ENCODE results near the gene LRRC66.

LRRC66 gene

DNA sequence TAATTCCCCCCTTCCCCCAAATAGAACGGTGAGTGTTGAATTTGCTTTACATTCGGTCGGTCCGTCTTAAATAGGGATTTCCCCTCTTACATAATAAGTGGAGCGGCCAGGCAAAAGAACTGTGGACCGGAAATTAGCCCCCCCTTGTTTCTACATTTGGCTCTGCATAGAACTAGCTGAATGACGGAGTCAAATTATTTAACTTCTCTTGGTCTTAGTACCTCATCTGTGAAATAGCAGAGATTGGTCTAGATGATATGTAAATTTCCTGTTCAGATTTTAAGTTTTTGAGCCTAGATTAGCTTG lies 32.3 kb upstream of the LRRC66 start:
- H3K27ac ChIP-seq (ENCODE audit: low read depth, low read length), result peak overlapping the region; percentile 14; the same call in 1 of the 2 replicates

DNA sequence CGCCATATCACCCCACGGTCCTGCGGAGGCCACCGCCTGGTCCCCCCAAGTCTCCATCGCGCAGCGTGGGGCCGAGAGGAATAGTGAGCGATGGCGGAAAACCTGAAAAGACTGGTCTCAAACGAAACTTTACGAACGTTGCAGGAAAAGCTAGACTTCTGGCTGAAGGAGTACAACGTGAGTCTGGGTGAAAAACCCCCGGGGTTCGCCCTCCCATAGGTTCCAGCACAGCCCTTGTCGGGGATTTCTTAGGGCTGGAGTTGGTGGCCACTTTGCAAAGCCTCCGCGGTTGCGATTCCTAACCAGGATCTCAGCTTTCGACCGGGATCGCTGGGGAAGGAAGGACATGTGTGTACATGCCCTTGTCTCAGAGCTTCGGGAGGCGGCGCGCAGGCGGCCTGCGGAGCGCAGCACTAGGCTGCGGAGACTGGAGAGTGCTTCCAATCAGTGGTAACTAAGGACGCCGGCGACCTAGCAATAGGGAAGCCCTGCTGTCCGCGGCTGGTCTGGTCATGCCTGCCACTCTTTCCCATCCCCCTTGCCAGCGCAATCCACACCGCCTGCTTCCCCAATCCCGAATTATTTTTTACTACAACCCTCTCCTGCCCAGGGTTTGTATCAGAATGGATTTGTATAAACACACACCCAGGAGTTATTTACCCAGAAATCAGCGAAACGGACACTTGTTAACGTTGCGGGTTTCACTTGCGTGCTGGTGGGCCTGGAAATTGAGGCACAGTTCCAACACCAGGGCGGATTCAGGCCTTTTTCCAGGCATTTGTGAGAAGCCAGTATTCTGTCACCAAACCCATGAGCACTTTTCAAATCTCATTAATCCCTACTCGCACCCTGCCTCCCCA lies 31.7 kb upstream of the LRRC66 start:
- no peaks in the 10 kb centered on the region for H4K20me1 ChIP-seq (ENCODE audit: low read depth, low read length)
- peak overlapping the region; percentile 51 for H3K4me2 ChIP-seq (ENCODE audit: low read depth, low read length, poor library complexity, severe bottlenecking)
- no peak overlapping the region for H3K27ac ChIP-seq (ENCODE audit: low read depth, low read length)
- peaks cover 7% of the 10 kb centered on the region; the same call in 1 of the 2 replicates for H3F3A ChIP-seq (ENCODE audit: insufficient read depth)
- peak overlapping the region; percentile 4 for H2AFZ ChIP-seq (ENCODE audit: low read depth, low read length, severe bottlenecking)
- no peaks in the 10 kb centered on the region for H3K9me3 ChIP-seq (ENCODE audit: insufficient read depth, low read length)
- no peaks in the 10 kb centered on the region for H3K9me2 ChIP-seq (replicated peaks; ENCODE audit: insufficient read depth, low read length)
- peak overlapping the region; percentile 16 for H3K4me3 ChIP-seq (ENCODE audit: insufficient read depth, low read length, poor library complexity, severe bottlenecking)
- no peaks in the 10 kb centered on the region for H3K36me3 ChIP-seq (ENCODE audit: low read length)
- H3K9ac ChIP-seq (ENCODE audit: low read length), result peak overlapping the region; percentile 18; the same call in 1 of the 2 replicates
- no peaks in the 10 kb centered on the region for H3K27me3 ChIP-seq (ENCODE audit: low read length)
- TF ChIP-seq, protein P1, sequence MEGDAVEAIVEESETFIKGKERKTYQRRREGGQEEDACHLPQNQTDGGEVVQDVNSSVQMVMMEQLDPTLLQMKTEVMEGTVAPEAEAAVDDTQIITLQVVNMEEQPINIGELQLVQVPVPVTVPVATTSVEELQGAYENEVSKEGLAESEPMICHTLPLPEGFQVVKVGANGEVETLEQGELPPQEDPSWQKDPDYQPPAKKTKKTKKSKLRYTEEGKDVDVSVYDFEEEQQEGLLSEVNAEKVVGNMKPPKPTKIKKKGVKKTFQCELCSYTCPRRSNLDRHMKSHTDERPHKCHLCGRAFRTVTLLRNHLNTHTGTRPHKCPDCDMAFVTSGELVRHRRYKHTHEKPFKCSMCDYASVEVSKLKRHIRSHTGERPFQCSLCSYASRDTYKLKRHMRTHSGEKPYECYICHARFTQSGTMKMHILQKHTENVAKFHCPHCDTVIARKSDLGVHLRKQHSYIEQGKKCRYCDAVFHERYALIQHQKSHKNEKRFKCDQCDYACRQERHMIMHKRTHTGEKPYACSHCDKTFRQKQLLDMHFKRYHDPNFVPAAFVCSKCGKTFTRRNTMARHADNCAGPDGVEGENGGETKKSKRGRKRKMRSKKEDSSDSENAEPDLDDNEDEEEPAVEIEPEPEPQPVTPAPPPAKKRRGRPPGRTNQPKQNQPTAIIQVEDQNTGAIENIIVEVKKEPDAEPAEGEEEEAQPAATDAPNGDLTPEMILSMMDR (IDR thresholded peaks at IDR 0.05; ENCODE audit: insufficient read depth, low read length, poor library complexity, severe bottlenecking), result no peak
- 0 out of 2 replicates have a peak, but pooled peaks have one; percentile 42 for TF ChIP-seq EZH2phosphoT487 (conservative IDR thresholded peaks at IDR 0.05; ENCODE audit: low read length)
- no peaks in the 10 kb centered on the region for H3K79me2 ChIP-seq (ENCODE audit: insufficient read depth, low read length)

More for the DNA sequence above, 32.3 kb upstream of the LRRC66 start:
- no peaks in the 10 kb centered on the region for H3K36me3 ChIP-seq (ENCODE audit: low read length)
- no peak overlapping the region for H3K9ac ChIP-seq (ENCODE audit: low read length)
- no peaks in the 10 kb centered on the region for H3K27me3 ChIP-seq (ENCODE audit: low read length)
- no peaks in the 10 kb centered on the region for H3K79me2 ChIP-seq (ENCODE audit: insufficient read depth, low read length)
- H3F3A ChIP-seq (ENCODE audit: insufficient read depth), result peaks cover 7% of the 10 kb centered on the region; the same call in 1 of the 2 replicates
- H3K9me3 ChIP-seq (ENCODE audit: insufficient read depth, low read length), result no peaks in the 10 kb centered on the region
- peak overlapping the region; percentile 16 for H3K4me3 ChIP-seq (ENCODE audit: insufficient read depth, low read length, poor library complexity, severe bottlenecking)
- H3K9me2 ChIP-seq (replicated peaks; ENCODE audit: insufficient read depth, low read length), result no peaks in the 10 kb centered on the region
- no peak for TF ChIP-seq EZH2phosphoT487 (conservative IDR thresholded peaks at IDR 0.05; ENCODE audit: low read length)
- TF ChIP-seq, protein P1 (IDR thresholded peaks at IDR 0.05; ENCODE audit: insufficient read depth, low read length, poor library complexity, severe bottlenecking), result no peak
- peak overlapping the region; percentile 51 for H3K4me2 ChIP-seq (ENCODE audit: low read depth, low read length, poor library complexity, severe bottlenecking)
- no peaks in the 10 kb centered on the region for H4K20me1 ChIP-seq (ENCODE audit: low read depth, low read length)
- H2AFZ ChIP-seq (ENCODE audit: low read depth, low read length, severe bottlenecking), result no peak overlapping the region

DNA sequence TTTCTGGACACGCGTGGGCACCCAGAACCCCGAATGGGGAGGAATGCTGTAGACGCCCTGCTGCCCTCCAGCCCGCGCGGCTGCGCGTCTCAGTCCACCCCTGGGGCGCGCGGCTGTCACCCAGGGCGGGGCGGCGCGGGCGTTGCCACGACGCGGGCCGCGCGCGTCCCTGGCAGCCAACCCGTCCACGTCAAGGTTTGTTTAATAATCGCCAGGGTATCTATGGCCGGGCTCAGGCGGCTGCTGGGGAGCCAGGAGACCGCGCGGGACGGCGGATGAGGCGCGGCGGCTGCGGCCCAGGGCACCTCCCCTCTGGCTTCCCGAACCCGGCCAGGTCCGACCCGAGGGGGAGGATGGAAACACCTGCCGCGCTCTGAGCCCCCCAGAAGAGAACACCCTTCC lies 31.1 kb upstream of the LRRC66 start, which contains the start of gene SPATA18:
Gene SPATA18, plus strand, starts transcription at position 92 of the 402 bp plus-strand sequence. CDS start 401 bp downstream, outside the sequence.
- H2AFZ ChIP-seq (ENCODE audit: low read depth, low read length, severe bottlenecking), result peak within 1 kb of the TSS; percentile 4
- H3F3A ChIP-seq (ENCODE audit: insufficient read depth), result peaks cover 7% of the 10 kb centered on the region; the same call in 1 of the 2 replicates
- H3K79me2 ChIP-seq (ENCODE audit: insufficient read depth, low read length), result no peaks in the 10 kb centered on the region
- peak within 1 kb of the TSS; percentile 18; the same call in 1 of the 2 replicates for H3K9ac ChIP-seq (ENCODE audit: low read length)
- H3K4me2 ChIP-seq (ENCODE audit: low read depth, low read length, poor library complexity, severe bottlenecking), result peak within 1 kb of the TSS; percentile 51
- TF ChIP-seq, protein P1 (IDR thresholded peaks at IDR 0.05; ENCODE audit: insufficient read depth, low read length, poor library complexity, severe bottlenecking), result no peak
- TF ChIP-seq EZH2phosphoT487 (conservative IDR thresholded peaks at IDR 0.05; ENCODE audit: low read length), result no peak
- H3K27ac ChIP-seq (ENCODE audit: low read depth, low read length), result no peak within 1 kb of the TSS
- H3K36me3 ChIP-seq (ENCODE audit: low read length), result no peaks in the 10 kb centered on the region
- H3K9me2 ChIP-seq (replicated peaks; ENCODE audit: insufficient read depth, low read length), result no peaks in the 10 kb centered on the region
- H4K20me1 ChIP-seq (ENCODE audit: low read depth, low read length), result no peaks in the 10 kb centered on the region
- H3K27me3 ChIP-seq (ENCODE audit: low read length), result no peaks in the 10 kb centered on the region
- no peaks in the 10 kb centered on the region for H3K9me3 ChIP-seq (ENCODE audit: insufficient read depth, low read length)
- H3K4me3 ChIP-seq (ENCODE audit: insufficient read depth, low read length, poor library complexity, severe bottlenecking), result peak within 1 kb of the TSS; percentile 16

Measured in SU-DHL-6 (cell line).